C4-2B (cell line): ENCODE data around the gene GFRA1.

Source experiments
- H3K27ac ChIP-seq: fragments of 450-650 bp; 2 replicates; pipeline ENCODE4 v1.5.1; 2017
- ZFX ChIP-seq: fragments of 450-650 bp; IDR thresholded peaks from 2 replicates; pipeline ENCODE4 v1.6.1; 2017
- TF ChIP-seq, protein P1 (sequence below): fragments of 450-650 bp; conservative IDR thresholded peaks from 2 replicates; pipeline ENCODE4 v1.5.1; 2017; ENCODE audit warnings: mild to moderate bottlenecking

Gene GFRA1

DNA sequence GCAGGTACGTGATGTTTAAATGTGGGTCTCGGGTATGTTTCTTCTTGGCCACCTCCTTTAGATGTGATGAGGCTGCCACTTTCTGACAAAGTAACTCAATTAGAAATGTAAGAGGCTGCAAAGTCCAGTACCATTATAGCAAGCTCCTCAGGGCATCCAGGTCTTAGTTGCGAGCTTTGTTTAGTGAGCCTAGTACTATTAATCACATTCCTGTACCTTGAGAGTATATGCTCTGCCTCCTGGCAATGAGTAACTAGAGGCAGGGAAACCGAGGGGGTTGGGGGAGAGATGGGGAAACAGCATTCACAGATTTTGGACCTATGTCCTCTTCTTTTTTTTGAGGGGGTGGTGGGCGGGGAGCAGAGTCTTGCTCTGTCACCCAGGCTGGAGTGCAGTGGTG is 131.8 kb downstream of the GFRA1 start:
- H3K27ac ChIP-seq: no peak overlapping the region
- TF ChIP-seq, protein P1, sequence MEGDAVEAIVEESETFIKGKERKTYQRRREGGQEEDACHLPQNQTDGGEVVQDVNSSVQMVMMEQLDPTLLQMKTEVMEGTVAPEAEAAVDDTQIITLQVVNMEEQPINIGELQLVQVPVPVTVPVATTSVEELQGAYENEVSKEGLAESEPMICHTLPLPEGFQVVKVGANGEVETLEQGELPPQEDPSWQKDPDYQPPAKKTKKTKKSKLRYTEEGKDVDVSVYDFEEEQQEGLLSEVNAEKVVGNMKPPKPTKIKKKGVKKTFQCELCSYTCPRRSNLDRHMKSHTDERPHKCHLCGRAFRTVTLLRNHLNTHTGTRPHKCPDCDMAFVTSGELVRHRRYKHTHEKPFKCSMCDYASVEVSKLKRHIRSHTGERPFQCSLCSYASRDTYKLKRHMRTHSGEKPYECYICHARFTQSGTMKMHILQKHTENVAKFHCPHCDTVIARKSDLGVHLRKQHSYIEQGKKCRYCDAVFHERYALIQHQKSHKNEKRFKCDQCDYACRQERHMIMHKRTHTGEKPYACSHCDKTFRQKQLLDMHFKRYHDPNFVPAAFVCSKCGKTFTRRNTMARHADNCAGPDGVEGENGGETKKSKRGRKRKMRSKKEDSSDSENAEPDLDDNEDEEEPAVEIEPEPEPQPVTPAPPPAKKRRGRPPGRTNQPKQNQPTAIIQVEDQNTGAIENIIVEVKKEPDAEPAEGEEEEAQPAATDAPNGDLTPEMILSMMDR: no peak
- no peak for TF ChIP-seq ZFX

DNA sequence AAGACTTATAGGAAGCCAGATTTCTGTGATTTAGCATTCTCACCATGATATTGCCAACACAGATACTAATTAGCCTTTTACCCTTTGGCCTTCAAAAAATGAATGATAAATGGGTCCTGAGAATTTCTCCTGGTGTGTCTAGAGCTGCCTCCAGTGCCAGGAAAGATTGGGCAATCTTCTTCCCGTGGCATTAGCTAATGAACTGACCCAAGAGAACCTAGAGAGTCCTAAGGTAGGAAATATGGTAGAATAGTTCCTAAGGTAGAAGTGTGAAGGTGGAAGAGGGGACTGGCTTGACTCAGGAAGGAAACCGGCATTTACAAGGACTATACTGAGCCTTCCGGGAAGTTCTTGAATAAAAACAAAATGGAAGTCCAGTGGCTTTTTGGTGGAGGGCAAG is 133.1 kb downstream of the GFRA1 start:
- no peak overlapping the region for H3K27ac ChIP-seq
- TF ChIP-seq, protein P1: no peak
- TF ChIP-seq ZFX: no peak

DNA sequence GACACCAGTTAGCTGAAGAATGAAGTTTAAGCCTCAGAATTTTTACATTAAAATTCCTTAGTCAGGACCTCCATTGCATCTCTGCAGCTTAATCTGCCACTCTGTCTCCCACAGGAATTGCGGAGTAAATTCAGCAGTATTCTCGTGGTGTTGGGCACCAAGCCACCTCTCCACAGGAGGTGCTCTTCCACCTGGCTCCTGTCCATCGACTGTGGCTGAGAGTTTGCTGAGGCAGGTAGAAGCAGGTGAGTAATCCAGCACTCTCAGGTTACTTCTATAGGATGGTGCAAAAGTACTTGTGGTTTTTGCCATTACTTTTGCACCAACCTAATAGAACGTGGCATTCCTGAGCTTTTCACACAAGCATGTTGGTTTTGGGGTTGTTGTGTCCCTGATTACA is 134.1 kb downstream of the GFRA1 start:
- no peak overlapping the region for H3K27ac ChIP-seq
- TF ChIP-seq, protein P1: no peak
- TF ChIP-seq ZFX: no peak

DNA sequence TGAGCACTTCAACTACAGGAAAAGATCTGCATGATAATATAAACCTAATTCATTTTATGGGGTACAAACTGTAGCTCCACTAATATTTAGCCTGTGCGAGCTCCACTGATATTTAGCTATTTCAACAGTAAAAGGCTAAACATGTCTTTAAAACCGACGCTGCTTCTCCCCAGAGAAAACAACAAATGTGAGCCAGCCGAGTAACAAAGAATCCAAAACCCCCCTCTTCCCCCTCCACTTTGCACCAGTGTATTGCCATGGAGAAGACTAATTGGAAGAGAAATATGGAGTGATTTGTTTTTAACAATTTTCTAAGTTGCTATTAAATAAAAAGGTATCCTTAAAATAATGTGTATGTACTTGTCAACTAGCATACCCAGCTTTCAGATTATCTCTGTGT is 136.7 kb downstream of the GFRA1 start:
- H3K27ac ChIP-seq: no peak overlapping the region
- TF ChIP-seq, protein P1: no peak
- TF ChIP-seq ZFX: no peak

DNA sequence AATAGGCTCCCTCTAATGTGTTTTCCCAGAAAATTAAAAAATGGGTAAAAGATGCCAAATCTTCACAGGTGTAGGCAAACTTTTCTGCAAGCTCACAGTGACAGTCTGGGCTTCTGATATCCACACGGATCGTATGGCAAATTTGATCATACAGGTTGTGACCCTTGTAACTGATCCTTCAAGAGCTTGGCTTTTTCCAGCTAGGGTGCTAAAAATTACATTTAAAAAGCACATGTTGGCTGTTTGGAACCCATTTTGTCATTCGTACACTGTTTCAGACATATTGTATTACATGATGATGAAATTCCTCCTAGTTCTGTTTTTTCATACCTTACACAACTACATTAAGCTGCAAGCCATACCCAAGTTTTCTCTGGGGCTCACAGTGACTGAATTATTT is 138.7 kb downstream of the GFRA1 start:
- TF ChIP-seq, protein P1: no peak
- H3K27ac ChIP-seq: no peak overlapping the region

DNA sequence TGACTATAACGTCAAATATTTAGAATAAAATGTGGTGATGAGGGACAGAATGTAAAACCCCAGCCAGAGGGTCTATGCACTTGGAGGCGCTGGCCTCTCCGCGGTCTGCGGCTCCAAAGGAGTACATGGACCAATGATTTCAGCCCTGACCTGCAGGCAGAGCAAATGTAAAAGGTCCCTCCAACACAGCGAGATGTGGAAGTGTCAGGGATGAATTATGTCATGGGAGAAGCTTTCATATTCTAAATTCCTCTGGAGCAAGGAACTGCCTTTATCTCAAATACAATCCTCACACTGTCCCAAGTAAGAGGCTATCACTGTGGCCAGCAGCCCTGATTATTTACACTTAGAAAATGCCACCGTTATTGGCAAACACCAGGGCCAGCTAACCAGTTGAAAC is 139.4 kb downstream of the GFRA1 start:
- H3K27ac ChIP-seq: no peak overlapping the region
- TF ChIP-seq, protein P1: no peak
- TF ChIP-seq ZFX: no peak

DNA sequence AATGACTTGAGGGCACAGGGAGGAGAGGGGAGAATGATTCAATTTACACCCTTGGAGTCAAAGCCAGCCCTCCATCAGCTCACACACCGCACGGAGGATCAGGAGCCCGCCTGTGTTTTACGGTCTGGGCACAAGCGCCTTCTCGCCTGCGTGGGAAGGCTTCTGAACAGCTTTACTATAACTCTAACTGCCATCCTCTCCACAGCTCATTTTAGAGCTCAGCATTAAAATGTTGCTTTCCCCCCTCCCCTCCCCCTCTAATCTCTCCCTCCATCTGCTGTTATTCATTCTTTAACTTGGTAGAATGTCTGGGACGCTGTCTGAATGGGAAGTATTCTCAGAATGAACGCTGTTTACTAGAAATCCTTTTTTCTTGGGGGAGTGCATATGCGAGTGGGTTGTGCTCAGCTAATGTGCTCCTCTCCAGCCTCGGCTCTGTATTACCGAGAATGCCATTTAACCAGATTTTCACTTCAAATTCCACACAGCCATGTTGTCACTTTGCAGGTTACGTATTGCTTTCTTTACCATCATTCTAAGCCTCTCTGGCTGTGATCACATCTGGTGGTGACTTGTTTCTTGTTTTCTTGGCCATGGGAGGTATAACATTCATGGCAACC is 140.1 kb downstream of the GFRA1 start:
- TF ChIP-seq, protein P1: no peak
- TF ChIP-seq ZFX: no peak
- no peak overlapping the region for H3K27ac ChIP-seq
